ENCODE measurements around the gene TTLL6. TPM values are rescaled to one million over a fixed set of nuclear protein-coding genes. Genes with fewer than 3 reads are reported as not detected.

TTLL6 gene
- total and polyA plus RNA-seq, 2 of the 8 experiments (the other 6 are each of a cell fraction or from before 2014, with no cell fraction given) = 2.6 to 4.3 TPM

GRCh38 chr17:48809182-48809581 lies 7.8 kb downstream of the TTLL6 start (continued):
- TF ChIP-seq HDAC2 (IDR thresholded peaks at IDR 0.05; ENCODE audit: borderline replicate concordance in 1 of 2, low read depth in 2 of 2, low read length in 2 of 2) (no peak), NANOG (IDR thresholded peaks at IDR 0.05; ENCODE audit: insufficient read depth, low read depth, low read length, poor library complexity, severe bottlenecking) (no peak)
- TF ChIP-seq, protein P1, sequence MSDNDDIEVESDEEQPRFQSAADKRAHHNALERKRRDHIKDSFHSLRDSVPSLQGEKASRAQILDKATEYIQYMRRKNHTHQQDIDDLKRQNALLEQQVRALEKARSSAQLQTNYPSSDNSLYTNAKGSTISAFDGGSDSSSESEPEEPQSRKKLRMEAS (IDR thresholded peaks at IDR 0.05) = no peak
